HL-60 (cell line): ENCODE measurements around the gene SULT2A1.
"Not testable (repeated sequence)": the region's sequence is repeated elsewhere in the genome, so short reads cannot be mapped to it uniquely, and the experiment has no call there.

ENCODE experiments used
- DNase-seq, 2 experiments: peaks; one replicate each; pipeline ENCODE4 v3.0.0-alpha.2; 2010 to 2020; ENCODE audit warnings: low read depth in 1 of 2, low spot score in 1 of 2
- H3K27ac ChIP-seq: fragments of 250-450 bp; sonication (Bioruptor Pico); replicated peaks from 2 replicates; pipeline ENCODE4 v1.5.1; 2020; ENCODE audit warnings: mild to moderate bottlenecking, moderate library complexity
- H3K27me3 ChIP-seq: fragments of 250-450 bp; sonication (Bioruptor Pico); 2 replicates; pipeline ENCODE4 v1.5.1; 2021; ENCODE audit warnings: mild to moderate bottlenecking, moderate library complexity; ENCODE audit not compliant: insufficient read depth, poor library complexity, severe bottlenecking
- H3K4me3 ChIP-seq: replicated peaks from 2 replicates; pipeline ENCODE4 v1.5.1; 2011; ENCODE audit warnings: mild to moderate bottlenecking, control low read depth, low read length; ENCODE audit not compliant: insufficient read depth
- CTCF ChIP-seq: IDR thresholded peaks from one replicate; pipeline ENCODE4 v1.5.1; 2011; ENCODE audit warnings: low read length, control low read depth, inconsistent platforms; ENCODE audit not compliant: insufficient read depth
- GABPA ChIP-seq: IDR thresholded peaks from 2 replicates; pipeline ENCODE4 v1.6.1; 2012; ENCODE audit warnings: low read depth
- POLR2AphosphoS5 ChIP-seq: IDR thresholded peaks from 2 replicates; pipeline ENCODE4 v1.6.1; 2012; ENCODE audit warnings: low read depth
- REST ChIP-seq: IDR thresholded peaks from 2 replicates; pipeline ENCODE4 v1.6.1; 2012; ENCODE audit warnings: low read depth; ENCODE audit not compliant: insufficient replicate concordance
- SPI1 ChIP-seq: IDR thresholded peaks from 2 replicates; pipeline ENCODE4 v1.6.1; 2012; ENCODE audit warnings: low read depth, mild to moderate bottlenecking, borderline replicate concordance

SULT2A1 gene

DNA sequence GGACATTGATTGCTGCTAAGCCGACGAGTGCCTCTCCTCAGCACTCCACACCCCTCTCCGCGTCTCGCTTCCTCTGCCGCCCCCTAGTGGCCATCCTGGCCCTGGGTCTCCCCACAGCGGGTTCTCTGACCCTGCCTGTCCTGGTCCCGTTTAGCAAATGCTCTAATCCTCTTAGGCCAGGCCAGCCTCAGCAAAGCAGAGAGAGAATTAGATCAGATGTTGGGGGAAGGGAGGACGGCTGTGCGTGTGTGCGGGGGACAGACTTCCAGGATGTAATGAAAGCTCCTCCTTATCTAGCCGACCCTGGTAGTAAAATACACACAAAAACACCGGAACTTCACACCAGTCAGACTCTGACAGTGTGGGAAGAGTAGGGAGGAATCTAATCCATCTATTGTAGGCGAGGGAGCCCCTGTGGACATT is 22.6 kb downstream of the SULT2A1 start:
- TF ChIP-seq GABPA: no peak
- TF ChIP-seq CTCF: peak; percentile 92
- peak; percentile 38 to 78 for DNase-seq
- Histone ChIP-seq H3K27ac (no peak overlapping the region), H3K27me3 (no peaks in the 10 kb centered on the region), H3K4me3 (no peak overlapping the region)

GRCh38 chr19:47861630-47862029 is 24.5 kb downstream of the SULT2A1 start:
- Histone ChIP-seq H3K27ac (no peak overlapping the region), H3K4me3 (no peak overlapping the region), H3K27me3 (no peaks in the 10 kb centered on the region)
- TF ChIP-seq GABPA: no peak
- no peak for TF ChIP-seq SPI1
- TF ChIP-seq POLR2AphosphoS5: no peak
- TF ChIP-seq REST: no peak
- no peak for TF ChIP-seq CTCF
- no peak for DNase-seq

DNA sequence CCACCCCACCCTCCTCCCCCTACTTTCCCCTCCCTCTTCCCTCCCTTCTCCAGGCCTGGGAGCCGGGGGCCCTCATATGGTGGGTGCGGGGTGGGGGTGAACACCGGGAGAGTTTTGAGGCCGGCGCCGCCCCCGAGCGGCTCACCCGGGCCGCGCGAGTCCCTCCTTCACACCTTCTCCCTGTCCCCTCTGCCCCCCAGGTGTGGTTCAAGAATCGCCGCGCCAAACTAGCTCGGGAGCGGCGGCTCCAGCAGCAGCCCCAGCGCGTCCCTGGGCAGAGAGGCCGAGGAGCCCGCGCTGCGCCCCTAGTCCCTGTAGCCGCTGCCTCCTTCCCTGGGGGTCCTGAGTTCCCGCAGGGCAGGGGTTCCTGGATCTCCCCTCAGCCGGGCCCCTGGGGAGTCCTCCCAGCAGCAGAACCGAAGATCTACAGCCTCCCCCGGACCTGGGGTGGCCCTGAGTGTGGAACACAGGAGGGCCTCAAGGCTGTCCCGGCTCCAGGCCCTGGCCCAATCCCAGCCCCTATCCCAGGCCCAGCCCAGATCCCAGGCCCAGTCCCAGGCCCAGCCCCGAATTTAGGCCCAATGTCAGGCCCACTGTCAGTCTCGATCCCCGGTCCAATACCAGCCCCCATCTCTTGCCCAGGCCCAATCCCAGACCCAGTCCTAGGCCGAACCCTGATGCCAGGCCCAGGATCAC is 25.4 kb downstream of the SULT2A1 start:
- H3K27me3 ChIP-seq: no peaks in the 10 kb centered on the region
- no peak overlapping the region for H3K27ac ChIP-seq
- DNase-seq: no peak
- no peak overlapping the region for H3K4me3 ChIP-seq
- TF ChIP-seq REST (no peak), CTCF (no peak), GABPA (no peak), POLR2AphosphoS5 (no peak), SPI1 (no peak)

DNA sequence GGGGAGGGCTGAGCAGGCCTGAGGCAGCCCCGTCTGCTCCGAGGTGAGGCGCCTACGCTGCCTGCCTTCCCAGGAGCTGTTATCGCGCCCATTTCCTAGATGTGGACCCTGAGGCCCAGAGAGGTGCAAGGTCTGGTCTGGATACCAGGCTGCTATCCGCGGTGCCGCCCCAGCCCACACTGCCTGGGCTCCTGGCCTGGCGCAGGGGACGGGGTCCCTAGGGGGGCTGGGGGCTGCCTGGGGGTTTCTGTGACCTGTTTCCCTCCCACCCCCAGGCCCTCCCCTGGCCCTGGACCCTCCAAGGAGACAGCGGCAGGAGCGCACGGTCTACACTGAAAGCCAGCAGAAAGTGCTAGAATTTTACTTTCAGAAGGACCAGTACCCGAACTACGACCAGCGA is 26.3 kb downstream of the SULT2A1 start:
- H3K27ac ChIP-seq, H3K27me3 ChIP-seq, DNase-seq, H3K4me3 ChIP-seq: not testable (repeated sequence)

- not testable (repeated sequence) for H3K27ac ChIP-seq, DNase-seq, H3K4me3 ChIP-seq, H3K27me3 ChIP-seq
Measured at GRCh38 chr19:47858646-47859285, 27.3 kb downstream of the SULT2A1 start, which contains the start of gene TPRX2. TSS of gene TPRX2 (plus strand) at chr19:47859235. CDS start at chr19:47859247, 12 bp downstream.

GRCh38 chr19:47858231-47858630 is 27.9 kb downstream of the SULT2A1 start:
- DNase-seq, H3K4me3 ChIP-seq, H3K27ac ChIP-seq, H3K27me3 ChIP-seq: not testable (repeated sequence)
